ENCODE data around the gene LENG8. TPM values are rescaled to one million over a fixed set of nuclear protein-coding genes. Genes with fewer than 3 reads are reported as not detected.

LENG8 gene
- total and polyA plus RNA-seq, 12 donors: 17.4 to 725 (median 90.8) TPM

DNA sequence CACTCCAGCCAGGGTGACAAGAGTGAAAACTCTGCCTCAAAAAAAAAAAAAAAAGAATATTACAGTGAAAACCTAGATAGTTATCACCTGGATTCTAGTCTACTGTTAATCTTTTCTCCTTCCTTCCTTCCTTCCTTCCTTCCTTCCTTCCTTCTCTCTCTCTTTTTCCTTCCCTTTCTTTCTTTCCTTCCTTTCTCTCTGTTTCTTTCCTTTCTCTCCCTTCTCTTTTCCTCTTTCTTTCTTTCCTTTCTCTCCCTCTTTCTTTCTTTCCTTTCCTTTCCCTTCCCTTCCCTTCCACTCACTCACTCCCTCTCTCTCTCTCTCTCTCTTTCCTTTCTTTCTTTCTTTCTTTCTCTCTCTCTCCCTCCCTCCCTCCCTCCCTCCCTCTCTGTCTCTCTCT lies 43.4 kb upstream of the LENG8 start:
- no peak overlapping the region for H3K27ac ChIP-seq
- TF ChIP-seq CTCF (IDR thresholded peaks at IDR 0.05): no peak
- no peak for TF ChIP-seq POLR2A (IDR thresholded peaks at IDR 0.05)
- intact Hi-C loops (cut with DNase I): no loop called here

GRCh38 chr19:54407780-54408179 lies 41.2 kb upstream of the LENG8 start:
- H3K4me1 ChIP-seq (replicated peaks in 1 of 2): no peaks in the 10 kb centered on the region
- H3K36me3 ChIP-seq (replicated peaks in 1 of 2): no peaks in the 10 kb centered on the region
- H3K27me3 ChIP-seq: no peaks in the 10 kb centered on the region
- no peak overlapping the region for H3K27ac ChIP-seq
- TF ChIP-seq CTCF (IDR thresholded peaks at IDR 0.05) (no peak), POLR2A (IDR thresholded peaks at IDR 0.05) (no peak)
- intact Hi-C loops (cut with DNase I): no loop called here
- no peak for DNase-seq
- H3K4me3 ChIP-seq: no peak overlapping the region
- WGBS, 4 donors: 82 to 87% (median 86%) methylated on average over 7 of the region's 7 CpGs
- no peaks in the 10 kb centered on the region for H3K9me3 ChIP-seq (replicated peaks in 1 of 3)

More for the DNA sequence above, 43.4 kb upstream of the LENG8 start:
- DNase-seq: no peak
- H3K9me3 ChIP-seq (replicated peaks in 1 of 3): no peaks in the 10 kb centered on the region
- H3K27me3 ChIP-seq: no peaks in the 10 kb centered on the region
- H3K4me3 ChIP-seq: no peak overlapping the region
- no peaks in the 10 kb centered on the region for H3K36me3 ChIP-seq (replicated peaks in 1 of 2)
- no peaks in the 10 kb centered on the region for H3K4me1 ChIP-seq (replicated peaks in 1 of 2)

GRCh38 chr19:54408456-54409026 lies 40.5 kb upstream of the LENG8 start:
- H3K27me3 ChIP-seq: no peaks in the 10 kb centered on the region
- intact Hi-C loops (cut with DNase I): no loop called here
- TF ChIP-seq POLR2A (IDR thresholded peaks at IDR 0.05): no peak
- TF ChIP-seq CTCF (IDR thresholded peaks at IDR 0.05): no peak
- no peak for DNase-seq
- no peak overlapping the region for H3K4me3 ChIP-seq
- H3K9me3 ChIP-seq (replicated peaks in 1 of 3): no peaks in the 10 kb centered on the region
- H3K27ac ChIP-seq: no peak overlapping the region
- no peaks in the 10 kb centered on the region for H3K36me3 ChIP-seq (replicated peaks in 1 of 2)
- H3K4me1 ChIP-seq (replicated peaks in 1 of 2): no peaks in the 10 kb centered on the region
- whole genome bisulfite sequencing, 4 donors: 81 to 84% (median 83%) methylated on average over 9 of the region's 9 CpGs

DNA sequence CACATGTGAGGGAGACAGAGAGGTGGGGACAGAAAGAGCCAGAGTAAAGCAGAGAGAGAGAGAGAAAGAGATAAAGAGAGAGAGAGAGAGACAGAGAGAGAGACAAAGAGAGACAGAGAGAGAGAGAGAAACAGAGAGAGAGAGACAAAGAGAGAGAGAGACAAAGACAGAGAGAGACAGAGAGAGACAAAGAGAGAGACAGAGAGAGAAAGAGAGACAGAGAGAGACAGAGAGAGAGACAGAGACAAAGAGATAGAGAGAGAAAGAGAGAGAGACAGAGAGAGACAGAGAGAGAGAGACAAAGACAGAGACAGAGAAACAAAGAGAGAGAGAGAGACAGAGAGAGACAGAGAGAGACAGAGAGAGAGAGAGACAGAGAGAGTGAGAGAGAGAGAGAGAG lies 38.0 kb upstream of the LENG8 start:
- no peak for DNase-seq
- Histone ChIP-seq H3K9me3 (replicated peaks in 1 of 3) (no peaks in the 10 kb centered on the region), H3K36me3 (replicated peaks in 1 of 2) (no peaks in the 10 kb centered on the region), H3K4me1 (replicated peaks in 1 of 2) (no peaks in the 10 kb centered on the region), H3K27me3 (peaks cover 14% of the 10 kb centered on the region), H3K4me3 (no peak overlapping the region), H3K27ac (no peak overlapping the region)
- TF ChIP-seq CTCF (IDR thresholded peaks at IDR 0.05) (no peak), POLR2A (IDR thresholded peaks at IDR 0.05) (no peak)
- intact Hi-C loops (cut with DNase I): no loop called here

All from adrenal gland (tissue), 12 donors.